SK-N-SH (cell line): ENCODE measurements around the gene TCF3.

ENCODE experiments used
- POLR2AphosphoS5 ChIP-seq: IDR thresholded peaks from 2 replicates; pipeline ENCODE4 v1.6.1; 2012; ENCODE audit warnings: low read depth, low read length
- RCOR1 ChIP-seq: fragments of 150-350 bp; IDR thresholded peaks from 2 replicates; pipeline ENCODE4 v1.6.1; 2017; ENCODE audit warnings: antibody characterized with exemption, low read length
- TCF12 ChIP-seq: IDR thresholded peaks from 2 replicates; pipeline ENCODE4 v1.4.0; 2012
- TF ChIP-seq, protein P1 (sequence below): fragments of 200-600 bp; sonication (generic); IDR thresholded peaks from 2 replicates; pipeline ENCODE4 v1.6.1; 2017; ENCODE audit warnings: antibody characterized with exemption, mild to moderate bottlenecking, moderate library complexity
- TF ChIP-seq, protein P2 (sequence below): IDR thresholded peaks from 2 replicates; pipeline ENCODE4 v1.4.0; 2012; ENCODE audit warnings: low read depth

DNA sequence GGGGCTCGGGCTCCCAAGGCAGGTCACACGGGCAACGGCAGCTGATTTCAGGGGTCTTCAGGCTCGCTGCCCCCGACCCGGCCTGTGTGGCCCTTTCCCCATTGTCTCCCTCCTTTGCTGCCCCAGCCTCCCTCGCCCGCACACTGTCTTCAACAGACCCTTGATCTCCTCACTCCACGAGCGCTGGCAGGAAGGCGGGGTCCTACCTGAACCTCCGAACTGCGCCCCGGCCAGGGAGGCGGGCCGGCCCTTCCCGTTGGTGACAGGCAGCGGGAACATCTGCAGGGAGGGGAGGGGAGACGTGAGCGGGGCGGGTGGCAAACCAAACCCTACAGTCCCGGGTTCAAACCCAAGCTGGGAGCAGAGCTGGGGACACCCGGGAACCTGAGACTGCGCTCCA is 6.3 kb downstream of the TCF3 start:
- TF ChIP-seq, protein P1, sequence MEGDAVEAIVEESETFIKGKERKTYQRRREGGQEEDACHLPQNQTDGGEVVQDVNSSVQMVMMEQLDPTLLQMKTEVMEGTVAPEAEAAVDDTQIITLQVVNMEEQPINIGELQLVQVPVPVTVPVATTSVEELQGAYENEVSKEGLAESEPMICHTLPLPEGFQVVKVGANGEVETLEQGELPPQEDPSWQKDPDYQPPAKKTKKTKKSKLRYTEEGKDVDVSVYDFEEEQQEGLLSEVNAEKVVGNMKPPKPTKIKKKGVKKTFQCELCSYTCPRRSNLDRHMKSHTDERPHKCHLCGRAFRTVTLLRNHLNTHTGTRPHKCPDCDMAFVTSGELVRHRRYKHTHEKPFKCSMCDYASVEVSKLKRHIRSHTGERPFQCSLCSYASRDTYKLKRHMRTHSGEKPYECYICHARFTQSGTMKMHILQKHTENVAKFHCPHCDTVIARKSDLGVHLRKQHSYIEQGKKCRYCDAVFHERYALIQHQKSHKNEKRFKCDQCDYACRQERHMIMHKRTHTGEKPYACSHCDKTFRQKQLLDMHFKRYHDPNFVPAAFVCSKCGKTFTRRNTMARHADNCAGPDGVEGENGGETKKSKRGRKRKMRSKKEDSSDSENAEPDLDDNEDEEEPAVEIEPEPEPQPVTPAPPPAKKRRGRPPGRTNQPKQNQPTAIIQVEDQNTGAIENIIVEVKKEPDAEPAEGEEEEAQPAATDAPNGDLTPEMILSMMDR: no peak
- no peak for TF ChIP-seq RCOR1
- TF ChIP-seq TCF12: no peak
- TF ChIP-seq, protein P2, sequence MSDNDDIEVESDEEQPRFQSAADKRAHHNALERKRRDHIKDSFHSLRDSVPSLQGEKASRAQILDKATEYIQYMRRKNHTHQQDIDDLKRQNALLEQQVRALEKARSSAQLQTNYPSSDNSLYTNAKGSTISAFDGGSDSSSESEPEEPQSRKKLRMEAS: no peak
- TF ChIP-seq POLR2AphosphoS5: no peak
